ENCODE measurements around the gene SMARCA2. TPM values are rescaled to one million over a fixed set of nuclear protein-coding genes. Genes with fewer than 3 reads are reported as not detected.

SMARCA2 gene
- total RNA-seq, 2 donors from 2014 or later: 118 to 177 TPM

DNA sequence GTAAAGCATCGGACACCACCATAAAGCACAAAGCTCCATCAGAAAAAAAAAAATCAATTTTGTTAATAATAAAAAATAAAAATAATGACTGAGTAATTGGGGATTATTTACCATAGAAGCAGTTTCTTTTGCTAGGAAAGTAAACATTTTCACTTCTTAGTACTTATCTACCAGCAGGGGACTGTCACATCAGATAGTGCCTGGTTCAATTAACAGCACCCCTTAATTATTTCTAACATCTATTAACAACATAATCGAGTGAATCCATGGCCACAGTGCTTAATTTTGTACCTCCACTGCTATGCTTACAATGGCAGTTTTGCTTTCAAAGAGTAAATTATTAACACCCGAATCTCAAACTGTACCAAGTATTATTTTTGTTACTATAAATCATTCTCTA lies 221.7 kb downstream of the SMARCA2 start:
- Histone ChIP-seq H3K4me3 (no peak overlapping the region), H3K27ac (no peak overlapping the region), H3K9me3 (no peaks in the 10 kb centered on the region), H3K4me1 (ENCODE audit: control insufficient read depth in 1 of 2, low read depth in 2 of 2) (peaks cover 0 to 7% of the 10 kb centered on the region in 2 donors), H3K27me3 (replicated peaks; ENCODE audit: insufficient read depth) (no peaks in the 10 kb centered on the region), H3K36me3 (no peaks in the 10 kb centered on the region)
- no peak for DNase-seq (ENCODE audit: low spot score)
- no peak for TF ChIP-seq CTCF (IDR thresholded peaks at IDR 0.05)
- no peak for ATAC-seq (ENCODE audit: insufficient number of reproducible peaks, low FRiP score, low read depth)

DNA sequence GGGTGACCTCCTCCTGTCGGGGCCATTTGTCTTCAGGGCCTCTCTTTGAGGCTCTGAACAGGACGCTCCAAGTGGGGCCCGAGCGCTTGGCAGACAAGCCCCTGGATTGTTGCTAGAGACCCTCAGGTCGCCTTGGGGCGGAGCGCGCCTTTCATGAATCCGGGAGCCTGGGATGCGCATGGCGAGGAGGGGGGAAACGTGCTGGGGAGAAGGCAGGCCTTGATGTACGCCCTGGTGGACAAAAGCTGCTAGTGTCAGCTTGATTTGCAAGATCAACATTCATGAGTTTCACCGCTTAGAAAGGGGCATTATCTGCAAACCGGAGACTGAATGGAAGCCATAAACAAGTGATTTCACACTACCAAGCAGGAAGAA lies 226.3 kb downstream of the SMARCA2 start:
- no peak for ATAC-seq (ENCODE audit: insufficient number of reproducible peaks, low FRiP score, low read depth)
- Histone ChIP-seq H3K4me3 (peak overlapping the region; percentile 72), H3K27me3 (replicated peaks; ENCODE audit: insufficient read depth) (no peaks in the 10 kb centered on the region), H3K36me3 (no peaks in the 10 kb centered on the region), H3K9me3 (no peaks in the 10 kb centered on the region), H3K4me1 (ENCODE audit: control insufficient read depth in 1 of 2, low read depth in 2 of 2) (peaks cover 0 to 17% of the 10 kb centered on the region in 2 donors), H3K27ac (no peak overlapping the region)
- DNase-seq (ENCODE audit: low spot score): no peak
- TF ChIP-seq CTCF (IDR thresholded peaks at IDR 0.05): peak; percentile 17

DNA sequence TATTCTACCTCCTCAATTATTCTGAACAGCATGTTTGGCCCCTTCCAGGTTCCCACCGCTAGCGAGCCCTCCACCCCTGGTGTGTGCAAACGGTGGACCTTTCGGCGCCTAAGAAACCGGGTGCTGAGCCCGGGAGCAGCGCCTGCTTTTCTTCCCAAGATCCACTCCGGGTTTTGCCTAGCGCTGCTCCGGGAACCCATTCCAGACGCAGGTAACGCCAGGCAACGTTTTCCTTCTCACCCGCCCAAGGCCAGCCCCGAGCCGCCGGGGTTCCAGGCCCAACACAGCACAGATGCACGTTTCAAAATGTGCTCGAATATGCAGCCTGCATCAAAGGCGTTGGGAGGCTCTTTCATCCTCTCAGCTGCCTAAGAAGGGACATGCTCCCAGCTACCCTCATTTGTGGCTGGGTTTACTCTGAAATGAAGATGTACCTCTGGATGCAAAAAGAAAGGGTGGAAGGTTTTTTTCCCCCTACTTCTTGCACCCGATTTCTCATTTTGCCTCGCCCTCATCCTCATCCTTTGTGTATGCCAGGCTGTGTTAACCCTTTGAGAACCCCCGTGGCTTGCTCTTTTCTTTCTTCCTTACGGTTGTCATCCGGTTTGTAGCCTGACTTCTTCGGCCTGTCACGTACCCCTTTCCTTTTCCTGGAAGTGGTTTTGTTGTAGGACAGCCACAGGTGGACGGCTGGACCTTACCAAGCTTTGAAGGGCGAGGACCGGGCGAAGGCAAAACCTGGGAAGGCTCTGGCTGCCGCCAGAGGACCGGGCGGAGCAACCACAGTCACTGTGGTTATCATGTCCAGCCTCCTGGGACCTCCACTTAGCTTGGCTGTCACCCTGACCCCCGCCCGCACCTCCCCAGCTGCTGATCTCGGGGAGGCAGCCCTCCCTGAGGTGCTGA lies 226.9 kb downstream of the SMARCA2 start:
- H3K9me3 ChIP-seq: no peaks in the 10 kb centered on the region
- H3K4me3 ChIP-seq: peak overlapping the region; percentile 72
- peak; percentile 75 for ATAC-seq (ENCODE audit: insufficient number of reproducible peaks, low FRiP score, low read depth)
- no peaks in the 10 kb centered on the region for H3K36me3 ChIP-seq
- no peaks in the 10 kb centered on the region for H3K27me3 ChIP-seq (replicated peaks; ENCODE audit: insufficient read depth)
- no peak overlapping the region for H3K27ac ChIP-seq
- TF ChIP-seq CTCF (IDR thresholded peaks at IDR 0.05): no peak
- peaks cover 0 to 17% of the 10 kb centered on the region in 2 donors for H3K4me1 ChIP-seq (ENCODE audit: control insufficient read depth in 1 of 2, low read depth in 2 of 2)
- DNase-seq (ENCODE audit: low spot score): no peak

- Histone ChIP-seq H3K36me3 (no peaks in the 10 kb centered on the region), H3K9me3 (no peaks in the 10 kb centered on the region), H3K4me3 (peak overlapping the region; percentile 72), H3K27ac (no peak overlapping the region), H3K4me1 (ENCODE audit: control insufficient read depth in 1 of 2, low read depth in 2 of 2) (peaks cover 0 to 17% of the 10 kb centered on the region in 2 donors), H3K27me3 (replicated peaks; ENCODE audit: insufficient read depth) (no peaks in the 10 kb centered on the region)
- no peak for TF ChIP-seq CTCF (IDR thresholded peaks at IDR 0.05)
- ATAC-seq (ENCODE audit: insufficient number of reproducible peaks, low FRiP score, low read depth): no peak
- DNase-seq (ENCODE audit: low spot score): no peak
These were observed 227.7 kb downstream of the SMARCA2 start for GRCh38 chr9:2242831-2243330.
